HG03066 (cell line): Measurements from ENCODE around the gene PSME4.
"Not testable (repeated sequence)": the region's sequence is repeated elsewhere in the genome, so short reads cannot be mapped to it uniquely, and the experiment has no call there.

Source experiments
- ATAC-seq: cut with Tn5 transposase; IDR thresholded peaks from one replicate; pipeline ENCODE4 v1.9.1; 2021; ENCODE audit warnings: low read depth; ENCODE audit not compliant: unreplicated experiment

PSME4 gene

GRCh38 chr2:53843595-53843994 is 127.2 kb downstream of the PSME4 start:
- no peak for ATAC-seq

GRCh38 chr2:53842891-53843290 is 127.9 kb downstream of the PSME4 start:
- no peak for ATAC-seq

GRCh38 chr2:53841651-53842050 is 129.1 kb downstream of the PSME4 start:
- ATAC-seq = not testable (repeated sequence)

GRCh38 chr2:53840580-53840979 is 130.2 kb downstream of the PSME4 start:
- no peak for ATAC-seq

GRCh38 chr2:53829980-53830290 is 140.9 kb downstream of the PSME4 start:
- not testable (repeated sequence) for ATAC-seq

GRCh38 chr2:53829273-53829979 is 141.4 kb downstream of the PSME4 start:
- no peak for ATAC-seq

GRCh38 chr2:53828331-53828730 is 142.5 kb downstream of the PSME4 start:
- ATAC-seq = no peak

- ATAC-seq = no peak
Measured at GRCh38 chr2:53827398-53828175, 143.2 kb downstream of the PSME4 start.

GRCh38 chr2:53826587-53827397 is 144.0 kb downstream of the PSME4 start:
- no peak for ATAC-seq

GRCh38 chr2:53826030-53826410 is 144.8 kb downstream of the PSME4 start:
- ATAC-seq = no peak

- ATAC-seq = not testable (repeated sequence)
Measured at GRCh38 chr2:53823639-53824038, 147.2 kb downstream of the PSME4 start.

- no peak for ATAC-seq
Measured at GRCh38 chr2:53821810-53822209, 149.0 kb downstream of the PSME4 start.

GRCh38 chr2:53820711-53821110 is 150.1 kb downstream of the PSME4 start:
- no peak for ATAC-seq

- ATAC-seq = no peak
Measured at GRCh38 chr2:53820048-53820447, 150.7 kb downstream of the PSME4 start.

- no peak for ATAC-seq
Measured at GRCh38 chr2:53819634-53820033, 151.2 kb downstream of the PSME4 start.

GRCh38 chr2:53818854-53819435 is 151.8 kb downstream of the PSME4 start:
- no peak for ATAC-seq
